ENCODE results near the gene UBA1. TPM values are rescaled to one million over a fixed set of nuclear protein-coding genes. Genes with fewer than 3 reads are reported as not detected.

Gene UBA1
- total RNA-seq, 3 donors from 2014 or later: 160 to 198 (median 172) TPM

- ATAC-seq: peak; percentile 59
- intact Hi-C loops (cut with DNase I, micrococcal nuclease): no loop called here
- Histone ChIP-seq H3K9me3 (no peaks in the 10 kb centered on the region), H3K4me3 (no peak overlapping the region), H3K36me3 (ENCODE audit: low read depth) (no peaks in the 10 kb centered on the region), H3K4me1 (ENCODE audit: low read depth) (peaks cover 4% of the 10 kb centered on the region)
- DNase-seq: peak in 2 of 3 donors; percentile 33 to 50
- no peak for TF ChIP-seq CTCF (IDR thresholded peaks at IDR 0.05)
These were observed 47.3 kb upstream of the UBA1 start for GRCh38 chrX:47146121-47146935.

GRCh38 chrX:47146936-47147859 is 46.4 kb upstream of the UBA1 start:
- intact Hi-C loops (cut with DNase I, micrococcal nuclease): no loop called here

GRCh38 chrX:47148946-47149345 is 44.7 kb upstream of the UBA1 start:
- intact Hi-C loops (cut with DNase I, micrococcal nuclease): no loop called here
- Histone ChIP-seq H3K4me3 (no peak overlapping the region), H3K9me3 (no peaks in the 10 kb centered on the region), H3K4me1 (ENCODE audit: low read depth) (no peaks in the 10 kb centered on the region), H3K36me3 (ENCODE audit: low read depth) (no peaks in the 10 kb centered on the region)
- TF ChIP-seq CTCF (IDR thresholded peaks at IDR 0.05): no peak
- no peak for ATAC-seq
- DNase-seq: no peak

More at GRCh38 chrX:47146936-47147859, 46.4 kb upstream of the UBA1 start:
- DNase-seq (no peak), ATAC-seq (no peak)
- H3K36me3 ChIP-seq (ENCODE audit: low read depth): no peaks in the 10 kb centered on the region
- no peak for TF ChIP-seq CTCF (IDR thresholded peaks at IDR 0.05)
- H3K4me1 ChIP-seq (ENCODE audit: low read depth): peaks cover 4% of the 10 kb centered on the region
- no peak overlapping the region for H3K4me3 ChIP-seq
- H3K9me3 ChIP-seq: no peaks in the 10 kb centered on the region

- Histone ChIP-seq H3K36me3 (ENCODE audit: low read depth) (no peaks in the 10 kb centered on the region), H3K9me3 (no peaks in the 10 kb centered on the region), H3K4me3 (no peak overlapping the region), H3K4me1 (ENCODE audit: low read depth) (no peaks in the 10 kb centered on the region)
- no peak for TF ChIP-seq CTCF (IDR thresholded peaks at IDR 0.05)
- ATAC-seq (no peak), DNase-seq (no peak)
- intact Hi-C loops (cut with DNase I, micrococcal nuclease): no loop called here
These were observed 42.2 kb upstream of the UBA1 start for GRCh38 chrX:47151435-47151834.

GRCh38 chrX:47156611-47157520 is 36.8 kb upstream of the UBA1 start:
- DNase-seq (no peak), ATAC-seq (no peak)
- H3K4me1 ChIP-seq (ENCODE audit: low read depth): no peaks in the 10 kb centered on the region
- intact Hi-C loops (cut with DNase I, micrococcal nuclease): no loop called here
- H3K4me3 ChIP-seq: no peak overlapping the region
- H3K36me3 ChIP-seq (ENCODE audit: low read depth): no peaks in the 10 kb centered on the region
- no peak for TF ChIP-seq CTCF (IDR thresholded peaks at IDR 0.05)
- H3K9me3 ChIP-seq: no peaks in the 10 kb centered on the region

Data from mucosa of descending colon (tissue), 3 donors.